SK-N-SH treated with all-trans-retinoic acid at 6 μM for 48 hours (cell line): Measurements from ENCODE around the gene DNAI4.
"Not testable (repeated sequence)": the region's sequence is repeated elsewhere in the genome, so short reads cannot be mapped to it uniquely, and the experiment has no call there.

Source experiments
- ATAC-seq: fragments of 200-7000 bp; cut with Tn5 transposase; 3 replicates; pipeline ENCODE4 v1.9.1; 2020; ENCODE audit warnings: mild to moderate bottlenecking, moderate library complexity
- ARNTL ChIP-seq: fragments of 450-650 bp; formaldehyde crosslinking; IDR thresholded peaks from 2 replicates; pipeline ENCODE4 v1.5.0; 2020; ENCODE audit warnings: low read depth, mild to moderate bottlenecking, moderate library complexity, borderline replicate concordance
- BACH2 ChIP-seq: fragments of 250-450 bp; sonication (Bioruptor Pico); IDR thresholded peaks from 2 replicates; pipeline ENCODE4 v1.9.0; 2021; ENCODE audit warnings: mild to moderate bottlenecking, borderline replicate concordance
- CREB5 ChIP-seq: fragments of 250-450 bp; sonication (Bioruptor Pico); IDR thresholded peaks from 2 replicates; pipeline ENCODE4 v1.5.1; 2020; ENCODE audit warnings: low read depth, mild to moderate bottlenecking, moderate library complexity
- CSDC2 ChIP-seq: fragments of 250-450 bp; sonication (Bioruptor Pico); IDR thresholded peaks from 2 replicates; pipeline ENCODE4 v1.5.0; 2020; ENCODE audit warnings: mild to moderate bottlenecking, moderate library complexity
- CSRNP3 ChIP-seq: fragments of 250-450 bp; sonication (Bioruptor Pico); IDR thresholded peaks from 2 replicates; pipeline ENCODE4 v1.5.1; 2021; ENCODE audit warnings: mild to moderate bottlenecking, moderate library complexity
- ESRRG ChIP-seq: fragments of 250-450 bp; sonication (Bioruptor Pico); IDR thresholded peaks from 2 replicates; pipeline ENCODE4 v1.6.1; 2021; ENCODE audit warnings: mild to moderate bottlenecking
- GLIS3 ChIP-seq: fragments of 250-450 bp; sonication (Bioruptor Pico); IDR thresholded peaks from 2 replicates; pipeline ENCODE4 v1.5.0; 2020; ENCODE audit warnings: mild to moderate bottlenecking, moderate library complexity
- ISL1 ChIP-seq: fragments of 250-450 bp; sonication (Bioruptor Pico); IDR thresholded peaks from 2 replicates; pipeline ENCODE4 v2.1.2; 2022; ENCODE audit warnings: mild to moderate bottlenecking, moderate library complexity
- OSR1 ChIP-seq: fragments of 250-450 bp; sonication (Bioruptor Pico); IDR thresholded peaks from 2 replicates; pipeline ENCODE4 v1.8.0; 2022; ENCODE audit warnings: moderate library complexity, mild to moderate bottlenecking, inconsistent platforms
- PATZ1 ChIP-seq: fragments of 250-450 bp; sonication (Bioruptor Pico); IDR thresholded peaks from 2 replicates; pipeline ENCODE4 v1.8.0; 2020; ENCODE audit warnings: mild to moderate bottlenecking, moderate library complexity, borderline replicate concordance
- POU6F1 ChIP-seq: fragments of 250-450 bp; sonication (Bioruptor Pico); IDR thresholded peaks from 2 replicates; pipeline ENCODE4 v1.8.0; 2021; ENCODE audit warnings: low read depth, mild to moderate bottlenecking, moderate library complexity, borderline replicate concordance
- PPARA ChIP-seq: fragments of 250-450 bp; sonication (Bioruptor Pico); IDR thresholded peaks from 2 replicates; pipeline ENCODE4 v1.5.0; 2020; ENCODE audit warnings: mild to moderate bottlenecking, borderline replicate concordance
- RARB ChIP-seq: fragments of 250-450 bp; sonication (Bioruptor Pico); IDR thresholded peaks from 2 replicates; pipeline ENCODE4 v1.8.0; 2021; ENCODE audit warnings: mild to moderate bottlenecking, moderate library complexity
- TCF4 ChIP-seq: fragments of 250-450 bp; sonication (Bioruptor Pico); IDR thresholded peaks from 2 replicates; pipeline ENCODE4 v1.8.0; 2021; ENCODE audit warnings: mild to moderate bottlenecking, moderate library complexity, borderline replicate concordance
- TOX ChIP-seq: fragments of 250-450 bp; sonication (Bioruptor Pico); IDR thresholded peaks from 2 replicates; pipeline ENCODE4 v1.8.0; 2021; ENCODE audit warnings: mild to moderate bottlenecking, moderate library complexity, borderline replicate concordance
- TSHZ2 ChIP-seq: fragments of 250-450 bp; sonication (Bioruptor Pico); IDR thresholded peaks from 2 replicates; pipeline ENCODE4 v1.5.0; 2020; ENCODE audit warnings: mild to moderate bottlenecking, moderate library complexity
- ZC3H10 ChIP-seq: fragments of 250-450 bp; sonication (Bioruptor Pico); IDR thresholded peaks from 2 replicates; pipeline ENCODE4 v1.5.1; 2021; ENCODE audit warnings: mild to moderate bottlenecking, moderate library complexity
- ZFP3 ChIP-seq: fragments of 250-450 bp; sonication (Bioruptor Pico); IDR thresholded peaks from 2 replicates; pipeline ENCODE4 v1.5.0; 2020; ENCODE audit warnings: mild to moderate bottlenecking, moderate library complexity
- ZFP30 ChIP-seq: fragments of 450-650 bp; formaldehyde crosslinking; IDR thresholded peaks from 2 replicates; pipeline ENCODE4 v1.5.0; 2022; ENCODE audit warnings: mild to moderate bottlenecking, moderate library complexity
- ZNF70 ChIP-seq: fragments of 450-650 bp; formaldehyde crosslinking; IDR thresholded peaks from 2 replicates; pipeline ENCODE4 v1.5.0; 2020; ENCODE audit warnings: mild to moderate bottlenecking, moderate library complexity
- ZNF8 ChIP-seq: fragments of 450-650 bp; formaldehyde crosslinking; IDR thresholded peaks from 2 replicates; pipeline ENCODE4 v1.5.0; 2020; ENCODE audit warnings: mild to moderate bottlenecking, moderate library complexity

Gene DNAI4

GRCh38 chr1:66876664-66877063 lies 48.0 kb downstream of the DNAI4 start:
- no peak for ATAC-seq
- no peak for TF ChIP-seq TCF4 (CRISPR knock-in tag)

- no peak for ATAC-seq
- TF ChIP-seq TSHZ2 (CRISPR knock-in tag) = no peak
- no peak for TF ChIP-seq GLIS3
- no peak for TF ChIP-seq PPARA (CRISPR knock-in tag)
- TF ChIP-seq ZNF70 = no peak
- TF ChIP-seq ZNF8 (CRISPR knock-in tag) = no peak
- TF ChIP-seq PATZ1 (CRISPR knock-in tag) = no peak
- TF ChIP-seq POU6F1 (CRISPR knock-in tag) = no peak
- no peak for TF ChIP-seq TOX (CRISPR knock-in tag)
- no peak for TF ChIP-seq TCF4 (CRISPR knock-in tag)
- no peak for TF ChIP-seq CREB5 (CRISPR knock-in tag)
- no peak for TF ChIP-seq BACH2 (CRISPR knock-in tag)
- TF ChIP-seq OSR1 (CRISPR knock-in tag) = no peak
- no peak for TF ChIP-seq ARNTL (CRISPR knock-in tag)
- no peak for TF ChIP-seq RARB (CRISPR knock-in tag)
- TF ChIP-seq ESRRG (CRISPR knock-in tag) = no peak
- no peak for TF ChIP-seq CSRNP3 (CRISPR knock-in tag)
- no peak for TF ChIP-seq ZFP30 (CRISPR knock-in tag)
- no peak for TF ChIP-seq ISL1 (CRISPR knock-in tag)
- TF ChIP-seq CSDC2 (CRISPR knock-in tag) = no peak
- no peak for TF ChIP-seq ZC3H10 (CRISPR knock-in tag)
These were observed 51.5 kb downstream of the DNAI4 start for GRCh38 chr1:66873111-66873510.

- ATAC-seq = not testable (repeated sequence)
These were observed 52.6 kb downstream of the DNAI4 start for GRCh38 chr1:66872024-66872423.

- TF ChIP-seq ZFP3 (CRISPR knock-in tag) = no peak
- TF ChIP-seq TCF4 (CRISPR knock-in tag) = no peak
- TF ChIP-seq CREB5 (CRISPR knock-in tag) = no peak
- TF ChIP-seq BACH2 (CRISPR knock-in tag) = no peak
- TF ChIP-seq OSR1 (CRISPR knock-in tag) = no peak
- no peak for TF ChIP-seq ZFP30 (CRISPR knock-in tag)
- TF ChIP-seq PATZ1 (CRISPR knock-in tag) = no peak
- TF ChIP-seq PPARA (CRISPR knock-in tag) = no peak
- no peak for ATAC-seq
These were observed 57.2 kb downstream of the DNAI4 start for GRCh38 chr1:66867501-66867900.
